AG09319 (cell line): Measurements from ENCODE around the gene DPP10.
"Not testable (repeated sequence)": the region's sequence is repeated elsewhere in the genome, so short reads cannot be mapped to it uniquely, and the experiment has no call there.

Experiments used
- DNase-seq: peaks from one replicate; pipeline ENCODE4 v3.0.0-alpha.2; 2010; ENCODE audit warnings: low read depth; ENCODE audit errors: extremely low read depth
- TF ChIP-seq, protein P1 (sequence below): IDR thresholded peaks from 2 replicates; pipeline ENCODE4 v1.5.1; 2011; ENCODE audit warnings: low read depth, mild to moderate bottlenecking, inconsistent platforms, low read length, moderate library complexity

DPP10 gene

GRCh38 chr2:114742245-114742644 is 299.8 kb downstream of the DPP10 start:
- TF ChIP-seq, protein P1, sequence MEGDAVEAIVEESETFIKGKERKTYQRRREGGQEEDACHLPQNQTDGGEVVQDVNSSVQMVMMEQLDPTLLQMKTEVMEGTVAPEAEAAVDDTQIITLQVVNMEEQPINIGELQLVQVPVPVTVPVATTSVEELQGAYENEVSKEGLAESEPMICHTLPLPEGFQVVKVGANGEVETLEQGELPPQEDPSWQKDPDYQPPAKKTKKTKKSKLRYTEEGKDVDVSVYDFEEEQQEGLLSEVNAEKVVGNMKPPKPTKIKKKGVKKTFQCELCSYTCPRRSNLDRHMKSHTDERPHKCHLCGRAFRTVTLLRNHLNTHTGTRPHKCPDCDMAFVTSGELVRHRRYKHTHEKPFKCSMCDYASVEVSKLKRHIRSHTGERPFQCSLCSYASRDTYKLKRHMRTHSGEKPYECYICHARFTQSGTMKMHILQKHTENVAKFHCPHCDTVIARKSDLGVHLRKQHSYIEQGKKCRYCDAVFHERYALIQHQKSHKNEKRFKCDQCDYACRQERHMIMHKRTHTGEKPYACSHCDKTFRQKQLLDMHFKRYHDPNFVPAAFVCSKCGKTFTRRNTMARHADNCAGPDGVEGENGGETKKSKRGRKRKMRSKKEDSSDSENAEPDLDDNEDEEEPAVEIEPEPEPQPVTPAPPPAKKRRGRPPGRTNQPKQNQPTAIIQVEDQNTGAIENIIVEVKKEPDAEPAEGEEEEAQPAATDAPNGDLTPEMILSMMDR: no peak
- DNase-seq: no peak

DNA sequence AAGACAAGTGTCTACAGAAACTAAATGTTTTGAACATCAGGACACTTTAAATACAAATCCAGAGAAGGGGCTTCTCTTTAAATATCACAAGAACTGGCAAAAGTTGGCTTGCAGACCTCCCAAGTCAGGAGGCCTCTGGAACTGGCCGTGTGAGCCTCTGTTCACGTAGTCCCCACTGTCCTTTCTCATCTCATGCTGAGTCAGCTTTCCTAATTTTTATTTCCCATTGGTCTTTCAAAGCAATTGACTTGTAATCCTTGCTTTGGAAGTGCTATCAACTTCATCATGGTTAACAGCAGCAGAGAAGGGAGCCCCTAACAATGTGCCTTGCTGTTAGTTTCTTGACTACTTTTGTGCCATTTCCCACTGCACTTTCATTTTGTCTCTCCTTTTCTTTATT is 303.3 kb downstream of the DPP10 start:
- TF ChIP-seq, protein P1: no peak
- no peak for DNase-seq

DNA sequence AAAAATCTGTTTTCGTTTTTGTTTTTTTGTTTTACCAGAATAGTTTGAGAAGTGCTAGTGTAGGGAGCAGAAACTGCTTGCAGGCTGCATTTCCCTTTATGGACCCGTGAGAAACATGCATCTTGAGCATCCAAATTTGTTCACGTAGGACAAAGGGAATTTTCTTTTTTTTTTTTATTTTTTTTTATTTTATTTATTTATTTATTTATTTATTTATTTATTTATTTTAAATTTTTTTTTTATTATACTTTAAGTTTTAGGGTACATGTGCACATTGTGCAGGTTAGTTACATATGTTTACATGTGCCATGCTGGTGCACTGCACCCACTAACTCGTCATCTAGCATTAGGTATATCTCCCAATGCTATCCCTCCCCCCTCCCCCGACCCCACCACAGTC is 305.7 kb downstream of the DPP10 start:
- DNase-seq: not testable (repeated sequence)

DNA sequence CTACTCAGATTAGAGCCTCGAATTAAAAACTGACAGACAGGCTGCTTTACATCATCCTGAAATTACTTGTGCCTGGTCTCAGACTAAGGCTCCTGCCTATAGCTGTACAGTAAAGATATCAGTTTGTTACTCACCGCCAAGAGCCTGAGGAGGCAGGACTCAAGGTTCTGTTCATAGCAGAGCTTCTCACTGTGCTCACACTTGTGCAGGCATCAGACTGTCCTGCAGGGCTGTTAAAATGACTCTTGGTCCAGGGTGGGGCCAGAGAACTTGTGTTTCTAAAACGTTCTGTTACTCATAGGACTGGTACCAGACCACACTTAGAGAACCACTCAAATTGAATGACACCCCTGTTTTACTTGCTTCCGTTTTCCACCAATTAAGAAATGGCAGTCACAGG is 310.0 kb downstream of the DPP10 start:
- TF ChIP-seq, protein P1: no peak
- DNase-seq: no peak

DNA sequence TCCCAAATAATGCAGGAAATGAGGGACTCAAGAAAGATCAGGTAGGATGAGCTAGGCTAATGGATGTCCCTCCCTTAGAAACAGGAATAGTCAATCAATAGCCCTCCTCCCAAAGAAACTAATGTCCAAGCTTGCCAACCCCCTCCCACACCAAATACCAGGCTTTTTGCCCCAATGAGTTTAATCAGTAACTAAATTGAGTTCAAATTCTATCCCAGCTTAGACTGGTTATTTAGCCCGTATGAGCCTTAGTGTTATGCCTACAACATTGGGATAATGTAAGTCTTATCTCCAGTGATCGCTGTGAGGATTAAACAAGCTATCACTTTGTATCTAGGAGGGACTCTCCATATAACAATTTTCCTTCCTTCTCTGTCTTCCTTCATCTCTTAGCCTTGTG is 310.7 kb downstream of the DPP10 start:
- no peak for DNase-seq
- TF ChIP-seq, protein P1: no peak

GRCh38 chr2:114754907-114755563 is 312.6 kb downstream of the DPP10 start:
- no peak for DNase-seq
- TF ChIP-seq, protein P1: no peak

DNA sequence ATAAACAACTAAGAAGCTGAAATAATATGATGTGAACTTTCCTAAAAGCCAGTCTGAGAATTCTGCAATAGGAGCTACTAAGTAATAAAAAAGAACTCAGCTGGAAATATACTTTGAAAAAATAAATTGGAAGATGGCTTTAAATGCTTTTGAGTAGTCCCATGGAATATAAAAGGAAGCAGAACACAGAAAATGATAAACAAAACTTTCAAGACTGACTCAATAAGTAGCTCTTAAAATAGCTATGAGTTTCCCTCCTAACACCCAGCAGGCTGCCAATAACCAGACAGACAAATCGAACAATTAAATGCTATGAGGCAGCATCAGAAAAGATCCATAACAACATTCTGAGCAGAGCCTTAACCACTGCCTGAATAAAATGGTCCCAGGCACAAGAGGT is 319.9 kb downstream of the DPP10 start:
- DNase-seq: no peak
- TF ChIP-seq, protein P1: no peak

- no peak for DNase-seq
- TF ChIP-seq, protein P1: no peak
These were observed 320.5 kb downstream of the DPP10 start for GRCh38 chr2:114762986-114763385.
